ENCODE results near the gene IL15RA.

DNA sequence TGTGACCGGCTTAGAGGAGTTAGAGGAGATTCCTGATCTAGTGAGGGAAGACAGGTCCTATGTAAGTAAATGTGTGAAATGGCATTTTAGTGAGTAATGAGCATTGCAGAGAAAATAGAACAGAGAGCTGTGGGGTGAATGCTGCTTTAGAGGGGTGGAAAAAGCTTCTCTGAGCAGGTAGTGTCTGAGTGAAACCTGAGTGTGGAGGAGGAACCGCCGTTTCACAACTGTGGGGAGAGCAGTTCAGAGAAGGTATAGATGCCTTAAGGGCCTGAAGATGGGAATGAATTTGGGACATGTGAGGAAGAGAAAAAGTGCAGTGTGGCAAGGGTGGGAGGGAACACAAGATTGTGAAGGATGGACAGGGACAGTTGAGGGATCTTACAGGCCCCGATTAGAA lies 65.7 kb downstream of the IL15RA start:
- no peak for TF ChIP-seq CTCF (conservative IDR thresholded peaks at IDR 0.05)
- no peak for TF ChIP-seq ZFX (IDR thresholded peaks at IDR 0.05)
